PFSK-1 (cell line): ENCODE measurements around the gene SCTR.

ENCODE experiments used
- FOXP2 ChIP-seq: optimal IDR thresholded peaks from 2 replicates; pipeline ENCODE3; 2011; ENCODE audit warnings: borderline replicate concordance, control low read depth, inconsistent platforms; ENCODE audit not compliant: insufficient read depth; ENCODE audit errors: extremely low read length, extremely low read depth
- POLR2AphosphoS5 ChIP-seq: IDR thresholded peaks from 2 replicates; pipeline ENCODE4 v1.6.1; 2012; ENCODE audit warnings: low read depth, mild to moderate bottlenecking, control low read depth, low read length, moderate library complexity
- REST ChIP-seq, 2 experiments: IDR thresholded peaks; 2 replicates each; pipeline versions ENCODE4 v1.6.1 to v1.8.0; 2011 to 2012; ENCODE audit warnings: low read depth in 2 of 2, low read length in 2 of 2, control low read depth in 1 of 2, inconsistent platforms in 1 of 2, mild to moderate bottlenecking in 1 of 2, moderate library complexity in 1 of 2; ENCODE audit not compliant: insufficient read depth in 1 of 2
- TAF1 ChIP-seq: IDR thresholded peaks from 2 replicates; pipeline ENCODE4 v1.6.1; 2012; ENCODE audit warnings: low read length, control low read depth, borderline replicate concordance; ENCODE audit not compliant: insufficient read depth

DNA sequence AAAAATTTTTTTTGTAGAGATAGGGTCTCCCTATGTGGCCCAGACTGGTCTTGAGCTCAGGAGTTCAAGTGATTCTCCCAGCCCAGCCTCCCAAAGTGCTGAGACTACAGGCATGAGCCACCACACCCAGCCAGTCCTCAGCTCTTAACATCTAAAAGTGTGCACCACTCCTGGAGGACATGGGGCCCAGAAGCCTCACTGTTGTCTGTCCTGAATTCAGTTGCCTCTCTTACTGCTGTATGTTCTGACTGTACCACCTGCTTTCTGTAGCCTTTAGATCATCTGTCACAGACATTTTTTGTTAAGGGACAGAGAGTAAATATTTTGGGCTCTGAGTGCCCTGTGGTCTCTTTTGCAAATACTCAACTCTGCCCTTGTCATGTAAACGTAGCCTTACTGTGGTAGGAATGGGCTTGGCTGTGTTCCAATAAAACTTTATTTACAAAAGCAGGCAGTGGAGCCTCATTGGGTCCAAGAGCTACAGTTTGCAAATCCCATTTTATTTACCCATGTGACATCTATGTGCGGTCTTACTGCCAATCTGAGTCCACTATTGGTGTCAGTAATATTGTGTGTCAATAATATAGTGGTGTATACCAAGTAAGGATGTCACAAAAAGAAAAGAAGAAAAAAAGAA lies 54.5 kb downstream of the SCTR start:
- no peak for TF ChIP-seq REST (IDR thresholded peaks at IDR 0.05; ENCODE audit: insufficient read depth in 1 of 2, low read depth in 2 of 2, low read length in 2 of 2)
- no peak for TF ChIP-seq POLR2AphosphoS5
- TF ChIP-seq TAF1, result no peak
- TF ChIP-seq FOXP2, result no peak
